ENCODE data around the gene MARCO. TPM values are rescaled to one million over a fixed set of nuclear protein-coding genes. Genes with fewer than 3 reads are reported as not detected.

Gene MARCO
- total RNA-seq, 1 donor from 2014 or later = not detected

GRCh38 chr2:118973542-118973951 is 31.6 kb downstream of the MARCO start:
- FAIRE-seq = no peak
- H3K36me3 Mint-ChIP-seq (ENCODE audit: low read depth, unreplicated experiment) = no peaks in the 10 kb centered on the region

DNA sequence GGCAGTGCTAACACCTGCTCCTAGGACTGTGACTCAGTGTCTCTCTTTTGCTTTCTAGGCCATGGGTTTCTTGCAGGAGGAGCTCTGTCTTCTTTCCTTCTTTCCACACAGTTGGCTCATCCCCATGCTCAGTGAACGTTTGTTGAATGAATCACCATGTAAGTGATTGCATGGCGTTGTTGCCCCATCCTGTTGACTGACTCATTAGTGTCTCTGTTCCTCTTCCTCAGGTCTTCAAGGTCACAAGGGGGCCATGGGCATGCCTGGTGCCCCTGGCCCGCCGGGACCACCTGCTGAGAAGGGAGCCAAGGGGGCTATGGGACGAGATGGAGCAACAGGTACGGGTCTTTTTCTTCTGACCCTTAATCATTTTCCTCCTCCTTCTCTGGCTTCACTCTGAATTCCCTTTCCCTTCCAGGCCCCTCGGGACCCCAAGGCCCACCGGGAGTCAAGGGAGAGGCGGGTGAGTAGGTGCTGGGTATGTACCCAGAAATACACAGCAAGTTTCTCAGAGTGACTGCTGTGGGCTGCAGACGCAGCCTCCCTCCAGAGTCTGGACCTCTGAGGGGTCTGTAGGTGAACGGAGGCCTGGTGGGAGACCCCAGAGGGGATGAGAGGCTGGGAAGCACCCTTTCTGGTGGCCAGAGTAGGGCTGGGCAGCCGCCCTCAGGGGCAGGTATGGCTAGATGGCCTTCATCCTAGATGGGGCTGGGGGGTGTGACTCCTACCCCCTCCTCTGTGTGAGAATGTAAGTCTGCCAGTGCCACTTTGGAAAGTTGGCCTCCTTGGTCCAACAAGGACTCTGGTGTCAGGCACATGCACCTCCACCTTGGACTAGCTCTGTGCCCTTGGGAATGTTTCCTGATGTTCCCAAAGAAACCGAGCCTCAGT is 32.4 kb downstream of the MARCO start:
- H3K4me2 ChIP-seq (ENCODE audit: low read length) = no peak overlapping the region
- no peak overlapping the region for H3K4me3 ChIP-seq (ENCODE audit: insufficient read depth, low read depth, low read length)
- FAIRE-seq (no peak), DNase-seq (ENCODE audit: low read depth) (no peak)
- peaks cover 19% of the 10 kb centered on the region for H3K9me3 Mint-ChIP-seq (ENCODE audit: unreplicated experiment)
- H3K9ac ChIP-seq (ENCODE audit: low read length) = no peak overlapping the region
- peaks cover 57% of the 10 kb centered on the region for H3K27me3 Mint-ChIP-seq (ENCODE audit: low read depth, unreplicated experiment)
- no peaks in the 10 kb centered on the region for H3K36me3 ChIP-seq (ENCODE audit: insufficient read depth, low read length)
- TF ChIP-seq EZH2 (IDR thresholded peaks at IDR 0.05; ENCODE audit: insufficient read depth, low read length) = no peak
- TF ChIP-seq, protein P1, sequence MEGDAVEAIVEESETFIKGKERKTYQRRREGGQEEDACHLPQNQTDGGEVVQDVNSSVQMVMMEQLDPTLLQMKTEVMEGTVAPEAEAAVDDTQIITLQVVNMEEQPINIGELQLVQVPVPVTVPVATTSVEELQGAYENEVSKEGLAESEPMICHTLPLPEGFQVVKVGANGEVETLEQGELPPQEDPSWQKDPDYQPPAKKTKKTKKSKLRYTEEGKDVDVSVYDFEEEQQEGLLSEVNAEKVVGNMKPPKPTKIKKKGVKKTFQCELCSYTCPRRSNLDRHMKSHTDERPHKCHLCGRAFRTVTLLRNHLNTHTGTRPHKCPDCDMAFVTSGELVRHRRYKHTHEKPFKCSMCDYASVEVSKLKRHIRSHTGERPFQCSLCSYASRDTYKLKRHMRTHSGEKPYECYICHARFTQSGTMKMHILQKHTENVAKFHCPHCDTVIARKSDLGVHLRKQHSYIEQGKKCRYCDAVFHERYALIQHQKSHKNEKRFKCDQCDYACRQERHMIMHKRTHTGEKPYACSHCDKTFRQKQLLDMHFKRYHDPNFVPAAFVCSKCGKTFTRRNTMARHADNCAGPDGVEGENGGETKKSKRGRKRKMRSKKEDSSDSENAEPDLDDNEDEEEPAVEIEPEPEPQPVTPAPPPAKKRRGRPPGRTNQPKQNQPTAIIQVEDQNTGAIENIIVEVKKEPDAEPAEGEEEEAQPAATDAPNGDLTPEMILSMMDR (IDR thresholded peaks at IDR 0.05; ENCODE audit: insufficient read depth, low read depth, low read length) = no peak
- H3K4me1 ChIP-seq (ENCODE audit: insufficient read depth, low read length) = no peaks in the 10 kb centered on the region
- H3K27me3 ChIP-seq (ENCODE audit: insufficient read depth, low read length) = no peaks in the 10 kb centered on the region
- no peak overlapping the region for H2AFZ ChIP-seq (ENCODE audit: low read depth, low read length)
- H3K27ac ChIP-seq (ENCODE audit: low read depth, low read length) = no peak overlapping the region
- no peaks in the 10 kb centered on the region for H3K36me3 Mint-ChIP-seq (ENCODE audit: low read depth, unreplicated experiment)
- H3K9me3 ChIP-seq (ENCODE audit: insufficient read depth, low read depth, low read length) = no peaks in the 10 kb centered on the region
- H3K79me2 ChIP-seq (ENCODE audit: insufficient read depth, low read length) = no peaks in the 10 kb centered on the region
- H3K27ac Mint-ChIP-seq (ENCODE audit: unreplicated experiment) = peak overlapping the region; percentile 42
- no peaks in the 10 kb centered on the region for H4K20me1 ChIP-seq (ENCODE audit: insufficient read depth, low read length)
- peaks cover 19% of the 10 kb centered on the region for H3K4me1 Mint-ChIP-seq (ENCODE audit: low read depth, unreplicated experiment)
- H3K4me3 Mint-ChIP-seq (ENCODE audit: unreplicated experiment) = no peak overlapping the region

More at GRCh38 chr2:118973542-118973951, 31.6 kb downstream of the MARCO start:
- Histone ChIP-seq H3K27ac (ENCODE audit: low read depth, low read length) (no peak overlapping the region), H3K79me2 (ENCODE audit: insufficient read depth, low read length) (no peaks in the 10 kb centered on the region), H3K36me3 (ENCODE audit: insufficient read depth, low read length) (no peaks in the 10 kb centered on the region), H3K4me1 (ENCODE audit: insufficient read depth, low read length) (no peaks in the 10 kb centered on the region), H2AFZ (ENCODE audit: low read depth, low read length) (no peak overlapping the region), H3K9ac (ENCODE audit: low read length) (no peak overlapping the region), H3K27me3 (ENCODE audit: insufficient read depth, low read length) (no peaks in the 10 kb centered on the region), H3K4me3 (ENCODE audit: insufficient read depth, low read depth, low read length) (no peak overlapping the region), H3K9me3 (ENCODE audit: insufficient read depth, low read depth, low read length) (no peaks in the 10 kb centered on the region), H3K4me2 (ENCODE audit: low read length) (no peak overlapping the region), H4K20me1 (ENCODE audit: insufficient read depth, low read length) (no peaks in the 10 kb centered on the region)
- Mint-ChIP-seq H3K27ac (ENCODE audit: unreplicated experiment) (peak overlapping the region; percentile 42), H3K9me3 (ENCODE audit: unreplicated experiment) (peaks cover 19% of the 10 kb centered on the region), H3K27me3 (ENCODE audit: low read depth, unreplicated experiment) (peaks cover 50% of the 10 kb centered on the region), H3K4me3 (ENCODE audit: unreplicated experiment) (no peak overlapping the region), H3K4me1 (ENCODE audit: low read depth, unreplicated experiment) (peaks cover 25% of the 10 kb centered on the region)
- DNase-seq (ENCODE audit: low read depth) = no peak
- TF ChIP-seq EZH2 (IDR thresholded peaks at IDR 0.05; ENCODE audit: insufficient read depth, low read length) = no peak

DNA sequence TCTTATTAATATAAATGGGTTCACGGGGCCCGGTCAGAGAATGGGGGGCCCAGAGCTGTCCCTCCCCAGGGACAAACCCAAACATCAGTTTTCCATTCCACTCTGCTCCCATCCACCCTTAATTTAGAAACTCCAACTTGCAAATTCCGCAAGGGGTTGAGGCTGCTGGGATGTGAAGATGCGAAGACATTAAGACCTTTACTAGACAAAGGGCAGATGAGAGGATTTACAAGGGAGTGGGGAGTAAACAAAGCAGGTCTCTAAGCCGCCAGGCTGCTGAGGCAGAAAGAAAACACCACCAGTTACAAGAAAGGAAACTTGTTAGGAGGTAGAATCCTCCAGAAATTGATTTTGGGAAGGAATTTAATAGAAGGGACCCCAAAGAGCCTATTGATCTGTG is 33.1 kb downstream of the MARCO start:
- no peak overlapping the region for H2AFZ ChIP-seq (ENCODE audit: low read depth, low read length)
- H3K4me2 ChIP-seq (ENCODE audit: low read length) = no peak overlapping the region
- H3K4me1 ChIP-seq (ENCODE audit: insufficient read depth, low read length) = no peaks in the 10 kb centered on the region
- no peak overlapping the region for H3K27ac ChIP-seq (ENCODE audit: low read depth, low read length)
- no peaks in the 10 kb centered on the region for H3K27me3 ChIP-seq (ENCODE audit: insufficient read depth, low read length)
- H3K27me3 Mint-ChIP-seq (ENCODE audit: low read depth, unreplicated experiment) = peaks cover 62% of the 10 kb centered on the region
- no peaks in the 10 kb centered on the region for H3K9me3 ChIP-seq (ENCODE audit: insufficient read depth, low read depth, low read length)
- FAIRE-seq (no peak), DNase-seq (ENCODE audit: low read depth) (no peak)
- no peaks in the 10 kb centered on the region for H3K36me3 Mint-ChIP-seq (ENCODE audit: low read depth, unreplicated experiment)
- peaks cover 15% of the 10 kb centered on the region for H3K4me1 Mint-ChIP-seq (ENCODE audit: low read depth, unreplicated experiment)
- no peaks in the 10 kb centered on the region for H3K79me2 ChIP-seq (ENCODE audit: insufficient read depth, low read length)
- H3K36me3 ChIP-seq (ENCODE audit: insufficient read depth, low read length) = no peaks in the 10 kb centered on the region
- H3K27ac Mint-ChIP-seq (ENCODE audit: unreplicated experiment) = no peak overlapping the region
- H3K4me3 ChIP-seq (ENCODE audit: insufficient read depth, low read depth, low read length) = no peak overlapping the region
- H4K20me1 ChIP-seq (ENCODE audit: insufficient read depth, low read length) = no peaks in the 10 kb centered on the region
- H3K9me3 Mint-ChIP-seq (ENCODE audit: unreplicated experiment) = peaks cover 22% of the 10 kb centered on the region
- H3K4me3 Mint-ChIP-seq (ENCODE audit: unreplicated experiment) = no peak overlapping the region
- no peak for TF ChIP-seq EZH2 (IDR thresholded peaks at IDR 0.05; ENCODE audit: insufficient read depth, low read length)
- TF ChIP-seq, protein P1 (IDR thresholded peaks at IDR 0.05; ENCODE audit: insufficient read depth, low read depth, low read length) = no peak
- H3K9ac ChIP-seq (ENCODE audit: low read length) = no peak overlapping the region

Data from astrocyte (in vitro differentiated cells and primary cell).